HEK293 (cell line): ENCODE data around the gene FHAD1.

Experiments
- CTCF ChIA-PET: fragments of 350-600 bp; formaldehyde crosslinking; extraction: SDS; loops from one replicate; lab custom pipeline; 2021; ENCODE audit warnings: antibody characterized with exemption; lab: Yijun Ruan, JAX
- POLR2A ChIA-PET: fragments of 300-600 bp; formaldehyde crosslinking; extraction: SDS; loops from one replicate; lab custom pipeline; 2020; ENCODE audit warnings: antibody characterized with exemption, inconsistent platforms; lab: Yijun Ruan, JAX
- H3K27ac ChIP-seq: fragments of 200-500 bp; sonication (Bioruptor generic); 2 replicates; pipeline ENCODE4 v1.5.1; 2014; ENCODE audit warnings: low read depth, low read length, control low read depth, inconsistent platforms; ENCODE audit errors: extremely low read depth
- H3K36me3 ChIP-seq, 2 experiments: fragments of 200-500 bp in 1 of 2; sonication (Bioruptor generic) in 1 of 2; 1 replicate in 1 of 2; 2 replicates in 1 of 2; pipeline ENCODE4 v1.5.1; 2014 to 2017; ENCODE audit warnings: inconsistent platforms in 2 of 2, low read length in 2 of 2; ENCODE audit not compliant: control insufficient read depth in 2 of 2, insufficient read depth in 1 of 2
- H3K4me1 ChIP-seq: fragments of 200-500 bp; sonication (Bioruptor generic); 2 replicates; pipeline ENCODE4 v1.5.1; 2014; ENCODE audit warnings: mild to moderate bottlenecking, low read length, inconsistent platforms; ENCODE audit not compliant: control insufficient read depth, insufficient read depth
- H3K4me3 ChIP-seq: 2 replicates; pipeline ENCODE4 v1.5.1; 2011; ENCODE audit warnings: low read depth, mild to moderate bottlenecking, control low read depth, low read length, moderate library complexity
- H3K9me3 ChIP-seq: fragments of 200-500 bp; sonication (Bioruptor generic); 2 replicates; pipeline ENCODE4 v1.5.1; 2014; ENCODE audit warnings: low read depth, low read length, inconsistent platforms; ENCODE audit not compliant: control insufficient read depth, insufficient read depth
- KLF16 ChIP-seq: fragments of 450-650 bp; formaldehyde crosslinking; IDR thresholded peaks from 2 replicates; pipeline ENCODE4 v1.5.1; 2017; ENCODE audit warnings: missing biosample characterization, missing genetic modification characterization
- PRDM2 ChIP-seq: fragments of 450-650 bp; formaldehyde crosslinking; IDR thresholded peaks from 2 replicates; pipeline ENCODE4 v1.5.1; 2016; ENCODE audit warnings: missing biosample characterization, missing genetic modification characterization, borderline replicate concordance
- SETDB1 ChIP-seq: IDR thresholded peaks from one replicate; pipeline ENCODE4 v1.6.1; 2017; ENCODE audit warnings: mild to moderate bottlenecking, low read length, moderate library complexity, mixed read lengths; ENCODE audit not compliant: insufficient read length
- YY2 ChIP-seq: fragments of 450-650 bp; formaldehyde crosslinking; IDR thresholded peaks from 2 replicates; pipeline ENCODE4 v1.5.1; 2016; ENCODE audit warnings: missing biosample characterization, missing genetic modification characterization
- ZBTB8A ChIP-seq: fragments of 450-650 bp; formaldehyde crosslinking; IDR thresholded peaks from 2 replicates; pipeline ENCODE4 v1.5.1; 2016; ENCODE audit warnings: missing biosample characterization, missing genetic modification characterization
- ZEB2 ChIP-seq: fragments of 450-650 bp; formaldehyde crosslinking; IDR thresholded peaks from 2 replicates; pipeline ENCODE4 v1.5.1; 2016; ENCODE audit warnings: missing biosample characterization, missing genetic modification characterization
- ZFP3 ChIP-seq: fragments of 450-650 bp; formaldehyde crosslinking; IDR thresholded peaks from 2 replicates; pipeline ENCODE4 v1.5.1; 2016; ENCODE audit warnings: low read depth, missing biosample characterization, missing genetic modification characterization
- ZNF280C ChIP-seq: fragments of 450-650 bp; formaldehyde crosslinking; IDR thresholded peaks from 2 replicates; pipeline ENCODE4 v1.5.1; 2016; ENCODE audit warnings: missing biosample characterization, missing genetic modification characterization
- ZNF423 ChIP-seq: fragments of 450-650 bp; formaldehyde crosslinking; IDR thresholded peaks from 2 replicates; pipeline ENCODE4 v1.5.1; 2016; ENCODE audit warnings: missing biosample characterization, missing genetic modification characterization
- ZNF48 ChIP-seq: fragments of 450-650 bp; formaldehyde crosslinking; IDR thresholded peaks from 2 replicates; pipeline ENCODE4 v1.5.1; 2016; ENCODE audit warnings: missing biosample characterization, missing genetic modification characterization
- ZNF544 ChIP-seq: fragments of 450-650 bp; formaldehyde crosslinking; IDR thresholded peaks from 2 replicates; pipeline ENCODE4 v1.5.0; 2017; ENCODE audit warnings: missing biosample characterization, missing genetic modification characterization
- ZSCAN23 ChIP-seq: fragments of 450-650 bp; formaldehyde crosslinking; IDR thresholded peaks from 2 replicates; pipeline ENCODE4 v1.5.1; 2016; ENCODE audit warnings: missing biosample characterization, missing genetic modification characterization
- TF ChIP-seq, protein P1 (sequence below): fragments of 450-650 bp; formaldehyde crosslinking; IDR thresholded peaks from 2 replicates; pipeline ENCODE4 v1.5.1; 2016; ENCODE audit warnings: missing biosample characterization, missing genetic modification characterization

Gene FHAD1

DNA sequence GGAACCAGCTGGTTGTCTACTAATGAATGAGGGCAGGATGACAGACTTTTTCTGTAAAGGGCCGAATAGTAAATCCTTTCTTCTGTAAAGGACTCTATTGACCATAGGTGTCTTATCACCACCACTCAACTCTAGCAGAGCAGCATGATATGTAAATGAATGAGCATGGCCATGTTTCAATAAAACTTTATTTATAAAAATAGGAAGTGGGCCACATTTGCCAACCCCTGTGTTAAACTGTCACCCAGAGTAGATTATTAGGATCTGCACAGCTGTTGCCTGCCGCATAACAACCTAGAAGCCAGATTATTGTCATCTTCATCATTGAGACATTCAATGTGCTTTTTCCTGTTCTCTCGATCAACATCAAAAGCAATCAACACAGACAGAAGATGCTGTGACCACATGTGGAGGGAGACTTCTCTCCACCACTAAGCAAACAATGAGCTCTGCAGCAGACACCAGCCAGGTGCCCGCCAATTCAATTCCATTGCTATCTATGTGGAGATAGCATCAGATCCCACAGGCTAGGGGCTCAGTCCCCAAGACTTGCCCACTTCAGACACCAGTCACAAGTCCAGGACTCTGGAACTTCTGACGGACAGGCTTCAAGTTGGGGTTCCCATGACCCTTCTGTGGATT lies 155.9 kb downstream of the FHAD1 start:
- Histone ChIP-seq H3K4me1 (no peaks in the 10 kb centered on the region), H3K27ac (no peak overlapping the region), H3K36me3 (no peaks in the 10 kb centered on the region), H3K4me3 (no peak overlapping the region), H3K9me3 (no peaks in the 10 kb centered on the region)
- POLR2A ChIA-PET = no interaction called here
- CTCF ChIA-PET = interaction anchor here (0.9 kb wide), 1 partner anchor 333 kb away, joined by 3 read pairs; no protein-coding TSS in a partner anchor
- TF ChIP-seq ZEB2 (tag by site-specific recombination) = no peak

DNA sequence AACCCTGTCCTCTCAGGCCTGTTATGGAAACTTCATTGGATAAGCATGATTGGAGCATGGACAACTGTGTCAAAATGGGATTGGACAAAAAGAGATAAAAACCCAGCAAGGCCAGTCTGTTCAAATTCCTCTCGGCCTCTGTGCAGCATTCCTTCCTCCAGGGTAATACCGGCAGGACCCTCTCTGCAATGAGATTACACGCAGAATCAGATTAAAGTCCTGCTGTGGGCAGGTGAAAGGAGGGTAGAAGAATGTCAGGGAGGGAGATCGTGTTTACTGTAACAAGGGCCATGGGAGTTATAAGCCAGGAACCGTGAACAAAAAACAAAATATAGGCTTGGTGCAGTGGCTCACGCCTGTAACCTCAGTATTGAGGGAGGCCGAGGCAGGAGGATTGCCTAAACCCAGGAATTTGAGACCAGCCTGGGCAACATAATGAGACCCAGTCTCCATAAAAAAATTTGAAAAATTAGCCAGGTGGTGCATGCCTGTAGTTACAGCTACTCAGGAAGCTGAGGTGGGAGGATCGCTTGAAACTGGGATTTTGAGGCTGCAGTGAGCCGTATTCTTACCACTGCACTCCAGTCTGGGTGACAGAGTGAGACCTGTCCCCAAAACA lies 157.0 kb downstream of the FHAD1 start:
- peaks cover 2% of the 10 kb centered on the region; the same call in 1 of the 2 replicates for H3K4me1 ChIP-seq
- no peak overlapping the region for H3K4me3 ChIP-seq
- ChIA-PET POLR2A (interaction anchor here (0.5 kb wide), 1 partner anchor 20 kb away, joined by 3 read pairs; no protein-coding TSS in a partner anchor), CTCF (no interaction called here)
- no peaks in the 10 kb centered on the region for H3K36me3 ChIP-seq
- H3K9me3 ChIP-seq = no peaks in the 10 kb centered on the region
- no peak overlapping the region for H3K27ac ChIP-seq
- TF ChIP-seq ZNF48 = no peak
- no peak for TF ChIP-seq ZFP3 (tag by site-specific recombination)
- no peak for TF ChIP-seq YY2 (tag by site-specific recombination)
- TF ChIP-seq, protein P1, sequence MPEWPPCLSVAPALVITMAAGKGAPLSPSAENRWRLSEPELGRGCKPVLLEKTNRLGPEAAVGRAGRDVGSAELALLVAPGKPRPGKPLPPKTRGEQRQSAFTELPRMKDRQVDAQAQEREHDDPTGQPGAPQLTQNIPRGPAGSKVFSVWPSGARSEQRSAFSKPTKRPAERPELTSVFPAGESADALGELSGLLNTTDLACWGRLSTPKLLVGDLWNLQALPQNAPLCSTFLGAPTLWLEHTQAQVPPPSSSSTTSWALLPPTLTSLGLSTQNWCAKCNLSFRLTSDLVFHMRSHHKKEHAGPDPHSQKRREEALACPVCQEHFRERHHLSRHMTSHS = no peak
- TF ChIP-seq ZNF544 (tag by site-specific recombination) = no peak
- no peak for TF ChIP-seq SETDB1
- TF ChIP-seq ZNF280C (tag by site-specific recombination) = no peak
- no peak for TF ChIP-seq ZBTB8A (tag by site-specific recombination)
- no peak for TF ChIP-seq ZSCAN23 (tag by site-specific recombination)
- TF ChIP-seq ZNF423 (tag by site-specific recombination) = no peak
- TF ChIP-seq PRDM2 (tag by site-specific recombination) = no peak
- TF ChIP-seq KLF16 (tag by site-specific recombination) = no peak
